ENCODE data around the gene KLHL36.
A peak's percentile ranks its signal among the peaks of the same experiment; 100 is the strongest.

The KLHL36 gene

DNA sequence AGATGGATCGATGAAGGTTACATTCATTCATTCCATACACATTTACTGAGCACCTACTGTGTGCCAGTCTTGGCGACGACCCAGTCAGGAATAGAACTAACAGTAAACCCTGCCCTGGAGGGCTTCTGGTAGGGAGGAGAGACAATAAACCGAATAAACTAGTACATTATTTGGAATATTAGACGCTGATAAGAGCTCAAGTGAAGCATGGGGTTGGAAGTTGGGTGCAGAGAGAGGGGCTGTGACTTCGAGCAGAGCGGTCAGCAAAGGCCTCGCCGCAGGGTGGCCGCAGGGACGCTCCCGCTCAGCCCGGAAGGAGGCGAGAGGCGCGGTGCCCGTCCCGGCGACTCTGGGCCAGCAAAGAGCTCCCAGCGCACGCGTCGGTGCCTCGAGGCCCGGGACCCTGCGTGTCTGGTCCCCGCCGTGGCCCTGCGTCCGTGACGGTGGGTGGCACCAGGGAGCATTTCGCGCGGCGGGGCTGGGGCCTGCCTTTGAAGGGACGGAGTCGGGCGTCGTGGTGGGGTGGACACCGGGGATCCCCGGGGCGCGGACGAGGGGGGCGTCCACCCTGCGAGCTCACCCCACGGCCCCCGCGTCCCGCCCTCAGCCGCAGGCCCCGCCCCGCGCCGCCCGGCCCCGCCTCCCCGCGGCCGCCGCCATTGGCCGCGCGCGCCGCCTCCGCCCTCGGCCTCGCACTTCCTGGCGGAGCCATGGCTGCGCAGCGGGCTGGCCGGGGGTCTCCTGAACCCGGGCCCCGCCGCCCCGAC is at the start of gene KLHL36:
TSS of gene KLHL36 (plus strand) at position 684 of the 767 bp plus-strand sequence. CDS start 2,357 bp downstream, outside the sequence.
- DNase-seq (ENCODE audit: low spot score) = peak; percentile 89

DNA sequence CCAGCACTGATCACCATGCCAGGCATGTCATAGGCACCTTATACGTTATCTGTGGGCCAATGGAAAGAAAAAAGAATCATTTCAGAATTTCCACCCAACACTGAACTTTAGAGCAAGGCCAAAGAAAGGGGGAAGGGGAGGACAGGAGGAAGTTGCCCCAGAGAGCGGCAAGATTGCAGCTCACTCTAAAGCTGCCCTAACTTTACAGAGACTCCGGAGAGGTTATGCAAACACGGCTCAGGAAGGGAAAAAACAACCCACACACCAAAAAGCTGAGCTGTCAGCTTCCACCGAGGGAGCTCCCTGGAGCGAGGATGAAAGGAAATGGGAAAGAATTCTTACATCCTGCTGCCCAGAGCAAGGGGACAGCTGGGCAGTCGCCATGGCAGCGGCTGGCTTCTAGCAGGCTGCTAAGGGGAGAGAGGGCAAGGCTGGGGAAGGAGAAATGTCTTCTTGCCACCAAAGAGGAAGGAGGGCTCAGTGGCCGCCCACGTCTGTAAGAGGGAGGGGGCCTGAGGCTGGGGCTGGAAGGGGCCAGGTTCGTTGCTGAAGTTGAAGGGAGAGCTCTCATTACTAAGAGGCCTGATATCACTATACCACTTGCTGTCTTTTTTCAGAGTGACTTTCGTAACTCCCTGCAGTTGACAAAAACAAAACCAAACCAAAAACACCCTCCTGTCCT is 48.6 kb upstream of the KLHL36 start:
- DNase-seq (ENCODE audit: low spot score) = peak; percentile 51

DNA sequence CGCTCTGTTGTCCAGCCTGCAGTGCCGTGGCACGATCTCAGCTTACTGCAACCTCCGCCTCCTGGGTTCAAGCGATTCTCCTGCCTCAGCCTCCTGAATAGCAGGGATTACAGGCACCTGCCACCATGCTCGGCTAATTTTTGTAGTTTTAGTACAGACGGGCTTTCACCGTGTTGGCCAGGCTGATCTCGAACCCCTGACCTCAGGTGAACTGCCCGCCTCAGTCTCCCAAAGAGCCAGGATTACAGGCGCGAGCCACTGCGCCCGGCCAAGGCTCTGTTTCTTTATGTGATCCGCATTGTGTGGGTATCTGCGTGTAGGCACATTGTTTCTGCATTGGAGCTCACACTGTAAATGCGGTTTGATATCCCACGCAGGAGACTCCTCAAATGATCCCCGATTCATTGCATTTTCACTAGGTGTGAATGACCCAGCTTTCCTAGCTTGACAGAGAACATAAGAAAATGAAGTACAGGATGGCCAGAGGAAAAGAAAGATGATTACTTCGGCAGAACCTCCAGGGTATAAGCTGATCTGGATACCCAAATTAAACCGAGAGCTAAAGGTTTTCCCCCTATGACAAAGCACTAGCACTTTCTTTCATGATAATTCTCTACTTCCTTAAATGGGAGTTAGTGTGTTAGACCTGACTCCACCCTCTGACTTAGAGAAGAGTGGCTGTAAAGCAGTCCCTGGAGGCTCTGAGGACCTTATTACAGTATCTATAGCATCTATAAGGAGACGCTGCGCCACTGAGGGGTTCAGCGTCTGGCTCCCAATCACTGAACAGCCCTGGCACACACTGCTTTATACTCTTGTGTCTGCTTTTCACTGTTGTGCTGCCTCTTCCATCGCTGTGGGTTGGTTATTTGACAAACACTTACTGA is 47.7 kb upstream of the KLHL36 start:
- no peak for DNase-seq (ENCODE audit: low spot score)

DNA sequence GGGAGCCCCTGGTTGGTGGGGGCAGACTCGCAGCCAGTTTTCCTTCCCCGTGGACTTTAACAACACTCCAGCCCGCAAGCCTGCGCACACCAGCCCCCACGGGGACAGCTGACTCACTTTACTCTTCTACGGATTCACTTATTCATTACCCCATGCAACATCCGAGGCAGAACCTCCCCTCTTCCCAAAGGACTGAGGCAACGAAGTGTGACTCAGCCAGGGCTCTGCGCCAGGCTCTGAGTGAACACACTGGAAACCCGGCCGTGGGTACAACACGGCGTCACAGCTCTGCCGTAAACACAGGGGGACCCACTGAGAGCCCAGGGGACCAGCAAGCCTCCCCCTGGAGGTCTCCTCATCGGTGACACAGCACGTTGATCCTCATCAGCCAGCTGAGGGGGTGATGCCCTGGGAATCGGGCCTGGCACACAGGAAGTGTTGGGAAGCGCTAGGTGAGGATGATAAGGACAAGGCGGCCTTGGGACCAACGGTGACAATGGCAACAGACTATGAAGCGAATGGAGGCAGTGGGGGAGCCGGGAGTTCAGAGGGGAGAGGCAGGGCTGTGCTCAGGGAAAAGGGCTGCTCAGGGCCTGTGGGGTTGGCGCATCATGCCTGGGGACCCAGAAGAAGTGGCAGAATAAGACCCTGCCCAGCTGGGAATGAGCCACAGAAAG is 45.0 kb upstream of the KLHL36 start:
- DNase-seq (ENCODE audit: low spot score) = no peak

DNA sequence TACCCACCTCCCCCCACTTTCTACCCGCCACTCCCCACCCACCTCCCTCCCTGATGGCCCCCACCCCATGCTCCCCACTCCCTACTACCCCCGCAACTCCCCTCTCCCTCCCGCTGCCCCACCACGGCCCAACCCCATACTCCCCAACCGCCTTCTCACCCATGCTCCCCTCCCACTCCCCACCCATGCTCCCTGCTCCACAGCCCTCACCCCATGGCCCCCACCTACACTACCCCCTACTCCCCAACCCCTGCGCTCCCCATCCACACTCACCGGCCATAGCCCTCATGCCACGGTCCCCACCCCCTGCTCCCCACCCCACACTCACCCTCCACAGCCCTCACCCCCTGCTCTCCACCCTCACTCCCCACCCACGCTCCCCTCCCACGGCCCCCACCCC is 44.4 kb upstream of the KLHL36 start:
- DNase-seq (ENCODE audit: low spot score) = no peak

DNA sequence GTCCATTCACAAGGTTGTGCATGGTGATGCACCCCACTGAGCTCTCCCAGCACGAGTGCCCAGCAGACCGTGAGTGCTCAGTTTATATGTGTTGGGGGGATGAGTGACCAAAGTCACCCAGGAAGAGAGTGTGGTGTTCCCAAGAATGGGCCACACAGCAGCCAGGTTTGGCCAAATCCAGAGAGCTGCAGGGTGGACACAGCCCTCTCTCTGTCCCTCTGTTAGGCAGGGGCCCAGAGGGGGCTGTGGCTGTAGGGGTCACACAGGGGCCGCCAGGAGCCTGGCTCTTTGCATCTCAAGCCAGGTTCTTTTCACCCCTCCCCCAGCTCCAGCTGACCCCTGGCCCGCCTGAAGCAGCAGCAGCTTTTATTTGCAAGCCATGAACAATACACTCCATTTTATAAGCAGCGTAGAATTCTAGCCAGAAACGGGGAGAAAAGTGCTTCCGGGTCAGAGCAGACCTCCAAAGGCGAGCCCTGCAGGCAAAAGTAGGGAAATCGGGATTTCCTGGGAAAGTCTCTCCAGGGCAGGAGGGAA is 43.8 kb upstream of the KLHL36 start:
- DNase-seq (ENCODE audit: low spot score) = no peak

DNA sequence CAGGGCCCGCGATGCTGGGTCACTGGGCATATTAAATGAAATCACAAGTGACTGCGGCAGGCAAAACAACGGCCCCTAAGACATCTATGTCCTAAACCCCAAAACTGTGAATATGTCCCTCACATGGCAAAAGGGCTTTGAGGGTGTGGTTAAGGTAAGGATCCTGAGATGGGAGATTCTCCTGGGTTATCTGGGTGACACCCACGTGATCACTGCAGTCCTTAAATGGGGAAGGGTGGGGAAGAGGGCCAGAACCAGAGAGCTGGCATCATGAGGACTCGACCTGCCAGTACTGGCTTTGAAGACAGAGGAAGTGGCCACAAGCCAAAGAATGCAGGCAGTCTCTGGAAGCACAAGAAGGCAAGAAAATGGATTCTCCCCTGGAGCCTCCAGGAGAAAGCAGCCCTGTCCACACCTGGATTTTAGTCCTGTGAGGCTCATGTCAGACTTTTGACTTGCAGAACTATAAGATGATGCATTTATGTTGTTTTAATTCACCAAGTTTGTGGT is 42.9 kb upstream of the KLHL36 start:
- DNase-seq (ENCODE audit: low spot score) = no peak

DNA sequence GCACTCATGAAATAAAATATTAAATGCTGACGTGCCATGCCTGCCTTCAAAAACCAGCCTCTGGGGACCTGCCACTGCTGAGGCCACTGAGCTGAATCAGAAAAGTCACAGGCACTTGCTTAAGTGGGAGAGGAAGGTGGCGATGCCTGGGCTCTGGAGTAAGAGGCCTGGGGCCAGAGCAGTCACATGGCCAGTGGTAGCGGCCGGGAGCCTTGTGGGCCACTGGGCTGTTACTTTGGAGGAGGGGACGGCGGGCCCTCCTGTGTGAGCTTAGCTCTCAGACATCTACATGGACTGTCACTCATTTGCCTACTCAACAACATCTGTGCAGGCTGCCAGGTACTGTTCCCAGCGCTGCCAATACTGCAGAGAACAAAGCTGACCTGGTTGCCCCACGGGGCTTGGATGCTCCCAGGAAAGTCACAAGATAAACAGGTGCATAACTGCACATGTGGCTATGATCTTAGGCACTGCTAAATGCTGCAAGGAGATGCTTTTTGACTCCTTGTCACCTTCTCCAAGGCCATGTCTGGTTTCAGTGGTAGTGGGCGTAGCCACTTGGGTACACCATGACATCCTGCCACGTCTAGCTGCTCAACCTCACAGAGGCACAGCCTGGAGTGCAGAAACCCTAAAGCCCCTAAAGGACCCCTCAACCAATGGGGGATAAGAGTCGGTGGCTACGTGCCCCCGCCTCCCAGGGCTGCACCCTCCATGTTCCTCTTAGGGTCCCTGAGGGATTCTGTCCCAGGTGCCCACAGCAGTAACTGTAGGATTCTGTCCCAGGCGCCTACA is 42.0 kb upstream of the KLHL36 start:
- DNase-seq (ENCODE audit: low spot score) = no peak

DNA sequence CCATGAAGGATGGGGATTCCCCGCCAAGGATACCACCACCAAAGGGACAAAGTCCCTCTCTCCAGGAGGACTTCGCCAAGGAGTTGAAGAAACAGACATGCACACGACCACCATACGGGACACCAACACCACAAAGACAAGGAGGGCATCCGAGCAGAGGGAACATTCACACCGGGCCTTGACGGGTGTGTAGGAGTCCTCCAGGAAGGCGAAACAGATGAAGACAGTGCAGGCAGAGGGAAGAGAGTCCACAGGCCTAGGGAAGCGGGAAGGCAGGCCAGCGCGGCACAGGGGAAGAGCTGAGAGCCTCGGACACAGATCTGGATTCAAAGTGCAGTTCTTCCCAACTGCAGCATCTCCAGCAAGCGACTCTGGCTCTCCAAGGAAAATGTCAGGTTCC is 41.2 kb upstream of the KLHL36 start:
- DNase-seq (ENCODE audit: low spot score) = no peak

DNA sequence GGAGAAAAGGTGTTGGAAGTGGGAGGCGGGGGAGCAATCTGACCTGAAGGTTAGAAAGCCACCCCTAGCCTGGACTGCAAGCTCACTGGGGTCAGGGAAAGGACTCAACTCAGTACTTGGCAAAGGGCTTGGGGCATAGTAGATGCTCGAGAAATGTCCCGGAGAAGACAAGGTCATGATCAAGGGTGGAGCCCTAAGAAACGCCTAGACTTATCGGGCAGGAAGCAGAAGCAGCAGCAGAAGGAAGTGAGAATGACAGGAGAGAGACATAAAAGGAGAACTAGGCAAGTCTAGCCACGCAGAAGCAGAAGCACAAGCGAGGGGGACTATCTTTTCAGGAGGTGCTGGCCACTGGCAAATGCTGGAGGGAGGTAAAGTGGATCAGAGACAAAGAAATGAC is 40.6 kb upstream of the KLHL36 start:
- no peak for DNase-seq (ENCODE audit: low spot score)

DNA sequence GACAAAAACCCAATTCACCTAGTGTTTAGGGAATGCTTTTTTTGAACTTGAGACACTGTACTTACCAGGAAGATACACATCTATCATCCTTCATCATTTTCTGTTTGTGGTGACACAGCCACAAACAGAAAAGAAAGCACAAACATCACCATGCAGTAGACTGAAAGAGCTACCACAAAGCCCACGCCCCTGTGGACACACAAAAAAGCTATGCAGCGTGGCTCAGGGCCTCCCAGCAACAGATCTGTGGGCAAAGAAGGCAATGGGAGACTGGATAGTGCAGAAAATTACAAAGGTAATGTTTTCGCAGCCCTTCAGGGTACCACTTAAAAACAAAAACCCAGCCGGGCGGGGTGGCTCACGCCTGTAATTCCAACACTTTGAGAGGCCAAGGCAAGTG is 40.0 kb upstream of the KLHL36 start:
- DNase-seq (ENCODE audit: low spot score) = no peak

DNA sequence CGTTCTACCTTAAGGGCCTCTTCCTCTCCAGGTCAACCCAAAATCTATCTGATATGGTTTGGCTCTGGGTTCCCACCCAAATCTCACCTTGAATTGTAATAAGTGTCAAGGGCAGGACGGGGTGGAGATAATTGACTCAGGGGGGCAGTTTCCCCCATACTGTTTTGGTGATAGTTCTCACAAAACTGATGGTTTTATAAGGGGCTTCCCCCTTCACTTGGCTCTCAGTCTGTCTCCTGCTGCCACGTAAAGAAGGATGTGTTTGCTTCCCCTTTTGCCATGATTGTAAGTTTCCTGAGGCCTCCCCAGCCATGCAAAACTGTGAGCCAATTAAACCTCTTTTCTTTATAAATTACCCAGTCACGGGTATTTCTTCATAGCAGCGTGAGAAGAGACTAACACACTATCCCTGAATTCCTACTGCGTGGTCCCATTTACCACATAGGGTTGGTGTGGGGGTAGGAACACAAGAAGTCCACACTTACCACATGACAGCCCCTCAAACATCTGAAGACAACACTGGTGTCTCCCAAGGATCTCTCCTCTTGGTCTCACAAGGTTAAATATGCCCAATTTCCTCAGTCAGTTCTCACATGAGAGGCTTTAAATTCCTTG is 38.6 kb upstream of the KLHL36 start:
- no peak for DNase-seq (ENCODE audit: low spot score)

DNA sequence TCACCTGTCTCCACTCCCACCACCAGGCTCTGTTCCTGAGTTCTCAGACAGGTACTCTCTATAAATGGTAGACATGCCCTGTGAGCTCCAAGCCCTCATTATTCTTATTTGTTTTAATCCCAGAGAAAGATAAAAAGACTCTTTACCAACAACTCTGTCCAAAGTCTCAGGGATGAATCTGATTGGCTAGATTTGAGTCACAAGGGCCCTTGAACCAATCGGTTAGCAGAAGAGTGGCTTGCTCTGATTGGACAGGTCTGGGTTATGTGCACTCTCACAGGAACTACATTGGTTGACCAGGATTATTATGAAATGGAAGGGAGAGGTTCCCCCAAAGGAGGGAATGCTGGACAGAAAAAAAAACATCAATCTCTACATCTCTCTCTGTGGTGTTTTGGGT is 37.9 kb upstream of the KLHL36 start:
- no peak for DNase-seq (ENCODE audit: low spot score)

DNA sequence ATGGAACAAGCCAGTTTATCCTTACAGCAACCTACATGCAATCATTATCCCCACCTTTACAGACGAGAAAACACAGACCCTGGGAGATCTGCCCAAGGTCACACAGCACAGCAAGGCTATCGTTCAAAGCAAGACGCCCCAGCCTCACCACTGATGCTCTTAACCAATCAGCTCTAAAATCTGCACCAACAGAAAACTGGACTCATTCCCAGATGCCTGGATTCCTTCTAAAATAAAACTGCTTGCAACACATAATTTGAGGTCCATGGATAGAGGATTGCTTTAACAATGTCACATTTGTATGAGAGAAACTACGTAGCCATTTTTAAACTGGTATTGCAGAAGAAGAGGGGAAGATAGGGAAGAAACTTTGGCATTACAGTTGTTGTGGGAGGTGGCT is 37.3 kb upstream of the KLHL36 start:
- no peak for DNase-seq (ENCODE audit: low spot score)

DNA sequence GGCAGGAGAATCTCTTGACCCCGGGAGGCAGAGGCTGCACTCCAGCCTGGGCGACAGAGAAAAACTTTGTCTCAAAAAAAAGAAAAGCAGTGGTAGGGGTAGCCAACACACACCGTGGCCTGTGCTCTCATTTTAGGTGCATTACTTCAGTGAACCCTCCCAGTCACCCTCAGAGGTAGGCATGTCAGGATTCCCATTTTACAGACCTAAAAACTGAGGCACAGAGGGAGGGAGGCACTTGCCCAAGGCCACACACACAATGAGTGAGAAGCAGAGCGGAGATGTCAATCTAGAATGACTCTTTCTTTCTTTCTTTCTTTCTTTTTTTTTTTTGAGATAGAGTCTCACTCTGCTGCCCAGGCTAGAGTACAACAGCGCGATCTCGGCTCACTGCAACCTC is 35.6 kb upstream of the KLHL36 start:
- no peak for DNase-seq (ENCODE audit: low spot score)

DNA sequence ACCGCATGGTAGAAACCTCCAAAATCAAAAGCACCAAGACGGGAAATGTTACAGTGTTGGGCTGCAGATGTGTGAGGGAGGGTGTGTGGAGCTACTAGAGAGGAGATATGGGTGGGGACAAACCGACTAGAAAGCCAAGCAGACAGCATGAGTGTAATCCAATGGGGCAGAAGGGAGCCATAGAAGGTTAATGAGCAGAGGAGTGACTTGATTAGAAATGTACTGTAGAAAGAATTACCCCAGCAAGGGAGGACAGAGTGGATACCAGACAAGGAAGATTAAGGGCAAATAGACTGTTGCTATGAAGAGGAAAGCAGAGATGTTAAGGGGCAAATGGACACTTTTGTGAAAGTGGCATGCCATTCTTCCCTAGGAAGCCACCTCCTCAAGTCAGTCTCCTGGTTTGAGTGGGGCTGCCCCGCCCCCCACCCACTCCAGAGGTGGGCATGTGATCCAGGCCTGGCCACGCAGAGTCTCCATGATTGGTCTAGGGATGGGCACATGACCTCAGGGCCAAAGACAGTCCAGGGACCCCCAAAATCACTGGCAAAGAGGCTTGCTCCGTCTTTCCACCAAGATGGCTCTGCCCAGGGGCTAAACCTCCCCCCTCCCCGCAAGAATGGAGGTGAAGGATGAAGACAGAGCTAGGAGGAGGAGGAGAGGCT is 34.8 kb upstream of the KLHL36 start:
- no peak for DNase-seq (ENCODE audit: low spot score)

DNA sequence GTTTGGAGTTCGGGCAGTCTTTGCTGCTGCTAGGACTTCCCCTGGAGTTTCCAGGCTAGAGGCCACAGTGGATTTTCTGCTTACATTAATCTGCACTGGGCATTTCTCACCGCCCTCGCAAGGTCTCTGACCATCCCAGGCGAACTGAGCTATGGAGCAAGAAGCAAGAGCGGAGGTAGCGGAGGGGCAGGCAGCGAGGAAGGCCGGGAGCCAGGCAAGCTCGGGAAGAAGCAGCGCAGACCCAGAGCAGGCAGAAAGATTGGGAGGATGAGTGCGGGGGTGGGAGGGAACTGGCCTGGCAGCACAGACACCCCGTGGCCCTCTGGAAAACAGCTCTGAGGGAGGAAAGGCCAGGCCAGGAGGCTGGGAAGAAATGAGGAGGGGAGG is 34.2 kb upstream of the KLHL36 start:
- no peak for DNase-seq (ENCODE audit: low spot score)

DNA sequence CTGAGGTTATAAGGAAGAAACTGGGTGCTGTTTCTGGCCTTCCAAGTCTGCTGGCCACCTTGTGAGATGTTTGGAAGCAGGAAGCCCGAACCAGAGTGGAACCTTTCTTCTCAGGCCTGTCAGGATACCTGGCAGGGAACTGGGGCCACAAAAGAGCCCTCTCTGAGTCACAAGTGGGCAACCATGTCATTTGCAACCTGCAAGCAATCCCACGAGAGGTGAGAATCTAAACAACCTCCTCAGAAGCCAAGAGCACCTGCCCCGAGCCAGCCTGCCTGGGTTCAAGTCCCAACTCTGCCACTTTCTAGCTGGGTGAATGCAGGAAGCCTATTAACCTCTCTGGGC is 33.7 kb upstream of the KLHL36 start:
- DNase-seq (ENCODE audit: low spot score) = no peak

DNA sequence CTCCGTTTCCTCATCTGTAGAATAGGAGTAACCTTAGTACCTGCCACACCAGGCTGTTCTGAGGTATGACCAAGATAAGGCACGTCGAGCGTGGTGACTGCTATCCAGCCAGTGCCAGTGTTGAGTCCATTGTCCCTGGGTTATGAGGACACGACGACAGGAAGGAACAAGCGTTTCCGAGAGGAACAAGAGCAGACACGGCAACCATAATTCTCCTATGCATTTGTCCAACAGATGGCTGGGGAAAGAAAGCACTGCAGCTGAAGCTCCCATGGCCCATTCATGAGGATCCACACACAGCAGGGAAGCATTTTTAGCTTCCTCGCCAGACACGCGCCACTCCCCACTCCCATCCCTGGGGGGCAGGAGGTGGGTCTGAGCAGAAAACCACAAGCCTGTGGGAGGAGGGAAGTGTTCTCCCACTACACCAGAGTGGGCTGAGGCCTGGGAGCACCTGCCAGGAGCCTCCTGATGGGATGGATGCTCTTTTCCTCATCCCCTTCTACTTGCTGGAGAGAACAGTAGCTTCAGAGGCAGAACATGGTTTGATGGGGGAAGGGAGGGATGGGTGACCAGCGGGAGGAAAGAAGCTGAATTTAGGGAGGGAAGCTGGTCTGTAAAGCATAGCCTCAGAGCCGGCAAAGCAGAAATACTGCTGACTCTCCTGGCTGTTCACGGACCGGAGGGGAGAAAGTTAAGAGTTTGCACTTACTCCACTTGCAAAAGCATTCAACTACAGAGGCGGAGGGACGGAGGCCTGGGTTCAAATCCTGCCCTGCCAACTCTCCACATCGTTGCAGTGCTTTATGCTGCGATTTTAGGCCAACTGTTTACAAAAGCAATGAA is 33.1 kb upstream of the KLHL36 start:
- no peak for DNase-seq (ENCODE audit: low spot score)

Measured in HuH-7 (cell line).